Bronchial epithelial cell (primary cell): ENCODE data around the gene MPHOSPH9. TPM values are rescaled to one million over a fixed set of nuclear protein-coding genes. Genes with fewer than 3 reads are reported as not detected.

Experiments
- DNase-seq: peaks from one replicate; pipeline ENCODE4 v3.0.0-alpha.2; 2010; ENCODE audit warnings: low read depth
- FAIRE-seq: peaks from 2 replicates; lab custom pipeline; 2011; peaks lifted over from hg19 to GRCh38; lab: Jason Lieb, UNC
- H3K27me3 ChIP-seq: 2 replicates; pipeline ENCODE4 v1.5.1; 2011; ENCODE audit warnings: low read length; ENCODE audit not compliant: control insufficient read depth, insufficient read depth
- H3K36me3 ChIP-seq: 2 replicates; pipeline ENCODE4 v1.5.1; 2011; ENCODE audit warnings: low read length; ENCODE audit not compliant: control insufficient read depth, insufficient read depth
- H3K4me3 ChIP-seq: 2 replicates; pipeline ENCODE4 v1.5.1; 2011; ENCODE audit warnings: mild to moderate bottlenecking, low read depth, low read length, control low read depth
- CTCF ChIP-seq: IDR thresholded peaks from 2 replicates; pipeline ENCODE4 v1.5.1; 2011; ENCODE audit warnings: mild to moderate bottlenecking, moderate library complexity, low read length, control low read depth, inconsistent platforms; ENCODE audit not compliant: insufficient read depth, severe bottlenecking
- total RNA-seq: library from RNA; depleted of rRNA; stranded (reverse); fragments of >200 nt; gene quantifications from 2 replicates; pipeline ENCODE4 v1.2.1, GENCODE V29; 2014

The MPHOSPH9 gene
- total RNA-seq, 1 donor from 2014 or later, result 17.6 TPM

GRCh38 chr12:123151457-123152454 lies 81.2 kb downstream of the MPHOSPH9 start:
- no peaks in the 10 kb centered on the region for H3K36me3 ChIP-seq
- H3K27me3 ChIP-seq, result no peaks in the 10 kb centered on the region
- no peak for FAIRE-seq
- TF ChIP-seq CTCF, result no peak
- peak overlapping the region; percentile 57 for H3K4me3 ChIP-seq
- DNase-seq, result no peak

GRCh38 chr12:123150744-123151456 lies 82.0 kb downstream of the MPHOSPH9 start, which contains the start of gene PITPNM2:
Gene PITPNM2, minus strand, starts transcription at chr12:123151090. Its CDS starts 116,500 bp downstream, at chr12:123034590.
- DNase-seq (no peak), FAIRE-seq (no peak)
- no peaks in the 10 kb centered on the region for H3K27me3 ChIP-seq
- peak within 1 kb of the TSS; percentile 57 for H3K4me3 ChIP-seq
- no peak for TF ChIP-seq CTCF
- H3K36me3 ChIP-seq, result no peaks in the 10 kb centered on the region

- FAIRE-seq (no peak), DNase-seq (no peak)
- TF ChIP-seq CTCF, result no peak
- Histone ChIP-seq H3K36me3 (no peaks in the 10 kb centered on the region), H3K4me3 (peak overlapping the region; percentile 57), H3K27me3 (no peaks in the 10 kb centered on the region)
These were observed 82.6 kb downstream of the MPHOSPH9 start for GRCh38 chr12:123150275-123150743.

GRCh38 chr12:123149501-123150274 lies 83.3 kb downstream of the MPHOSPH9 start:
- DNase-seq (no peak), FAIRE-seq (no peak)
- TF ChIP-seq CTCF, result no peak
- no peaks in the 10 kb centered on the region for H3K36me3 ChIP-seq
- H3K27me3 ChIP-seq, result no peaks in the 10 kb centered on the region
- H3K4me3 ChIP-seq, result peak overlapping the region; percentile 57

GRCh38 chr12:123149088-123149487 lies 83.9 kb downstream of the MPHOSPH9 start:
- DNase-seq (no peak), FAIRE-seq (no peak)
- no peak for TF ChIP-seq CTCF
- Histone ChIP-seq H3K27me3 (no peaks in the 10 kb centered on the region), H3K36me3 (no peaks in the 10 kb centered on the region), H3K4me3 (no peak overlapping the region)
